ENCODE results near the gene ACSS1. TPM values are rescaled to one million over a fixed set of nuclear protein-coding genes. Genes with fewer than 3 reads are reported as not detected.
A peak's percentile ranks its signal among the peaks of the same experiment; 100 is the strongest.

The ACSS1 gene
- total RNA-seq, 1 donor from 2014 or later = 1.8 TPM

DNA sequence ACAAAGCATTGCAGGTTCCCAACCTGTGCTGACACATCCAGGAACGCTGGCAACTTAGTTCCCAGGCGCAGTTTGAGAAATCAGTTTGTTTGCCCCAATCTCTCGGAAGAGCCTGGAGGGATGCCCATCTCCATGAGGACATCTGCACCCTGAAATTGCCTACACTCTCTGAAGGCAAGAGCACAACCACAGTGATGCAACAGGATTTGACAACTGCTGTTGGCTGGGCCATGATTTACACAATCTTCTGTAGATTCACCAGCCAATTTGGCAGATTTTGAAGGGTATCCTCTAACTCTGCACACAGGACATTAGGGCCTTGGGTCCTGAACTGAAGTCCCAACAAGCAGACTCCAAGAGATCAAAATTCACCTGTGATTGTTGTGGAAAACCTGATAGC, 68.8 kb downstream of the ACSS1 start:
- DNase-seq (ENCODE audit: low read depth) (no peak), FAIRE-seq (no peak)
- no peak overlapping the region for H3K4me3 ChIP-seq (ENCODE audit: low read depth, low read length)
- peaks cover 2% of the 10 kb centered on the region for H3K36me3 ChIP-seq (ENCODE audit: control insufficient read depth, insufficient read depth, low read length)
- no peaks in the 10 kb centered on the region for H3K27me3 ChIP-seq (ENCODE audit: control insufficient read depth, insufficient read depth, low read length)
- TF ChIP-seq, protein P1, sequence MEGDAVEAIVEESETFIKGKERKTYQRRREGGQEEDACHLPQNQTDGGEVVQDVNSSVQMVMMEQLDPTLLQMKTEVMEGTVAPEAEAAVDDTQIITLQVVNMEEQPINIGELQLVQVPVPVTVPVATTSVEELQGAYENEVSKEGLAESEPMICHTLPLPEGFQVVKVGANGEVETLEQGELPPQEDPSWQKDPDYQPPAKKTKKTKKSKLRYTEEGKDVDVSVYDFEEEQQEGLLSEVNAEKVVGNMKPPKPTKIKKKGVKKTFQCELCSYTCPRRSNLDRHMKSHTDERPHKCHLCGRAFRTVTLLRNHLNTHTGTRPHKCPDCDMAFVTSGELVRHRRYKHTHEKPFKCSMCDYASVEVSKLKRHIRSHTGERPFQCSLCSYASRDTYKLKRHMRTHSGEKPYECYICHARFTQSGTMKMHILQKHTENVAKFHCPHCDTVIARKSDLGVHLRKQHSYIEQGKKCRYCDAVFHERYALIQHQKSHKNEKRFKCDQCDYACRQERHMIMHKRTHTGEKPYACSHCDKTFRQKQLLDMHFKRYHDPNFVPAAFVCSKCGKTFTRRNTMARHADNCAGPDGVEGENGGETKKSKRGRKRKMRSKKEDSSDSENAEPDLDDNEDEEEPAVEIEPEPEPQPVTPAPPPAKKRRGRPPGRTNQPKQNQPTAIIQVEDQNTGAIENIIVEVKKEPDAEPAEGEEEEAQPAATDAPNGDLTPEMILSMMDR (IDR thresholded peaks at IDR 0.05; ENCODE audit: insufficient read depth, low read length, severe bottlenecking) = no peak

DNA sequence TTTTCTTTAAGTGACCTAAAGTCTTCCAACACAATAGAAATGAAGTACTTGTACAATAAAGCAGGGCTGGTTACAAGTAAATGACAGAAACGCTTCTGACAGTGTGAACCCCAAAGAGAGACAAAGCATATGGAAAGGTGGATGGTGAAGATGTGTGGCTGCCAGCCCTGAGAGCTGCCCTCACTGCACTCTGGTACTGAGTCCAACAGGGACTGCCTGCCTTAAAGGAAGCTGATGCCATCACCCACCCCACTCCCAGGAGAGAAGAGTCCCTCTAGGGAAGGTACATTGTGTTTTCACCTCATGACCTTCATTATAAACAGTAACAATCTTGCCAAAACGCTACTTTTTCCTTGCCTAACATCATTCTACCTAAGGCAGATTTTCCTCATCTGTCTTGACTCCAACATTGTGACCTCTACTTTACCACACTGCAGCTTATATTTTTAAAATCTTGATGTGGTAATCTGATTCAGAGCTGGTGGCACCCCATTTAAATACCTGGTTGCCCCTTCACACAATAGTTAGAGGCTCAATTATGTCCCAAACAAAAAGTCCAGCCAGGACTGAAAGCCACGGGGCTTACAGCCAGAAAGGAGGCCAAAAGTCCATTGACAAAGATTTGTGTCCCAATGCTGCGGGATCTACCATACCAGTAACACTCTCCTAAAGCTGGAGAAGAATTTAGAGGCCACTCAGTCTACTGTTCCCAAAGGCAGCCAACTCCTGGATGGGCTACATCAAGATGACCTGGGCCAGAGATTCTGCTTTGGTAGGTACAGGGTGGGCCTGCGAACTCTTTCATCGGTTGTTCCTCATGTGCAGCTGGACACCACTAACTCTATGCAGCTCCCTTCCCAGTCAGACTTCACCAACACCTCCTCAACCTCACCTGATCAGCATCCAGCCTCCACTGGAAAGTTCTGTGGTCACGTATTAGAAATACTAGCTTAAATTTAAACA, 69.8 kb downstream of the ACSS1 start:
- DNase-seq (ENCODE audit: low read depth) (no peak), FAIRE-seq (no peak)
- no peak overlapping the region for H3K4me3 ChIP-seq (ENCODE audit: low read depth, low read length)
- no peaks in the 10 kb centered on the region for H3K27me3 ChIP-seq (ENCODE audit: control insufficient read depth, insufficient read depth, low read length)
- TF ChIP-seq, protein P1 (IDR thresholded peaks at IDR 0.05; ENCODE audit: insufficient read depth, low read length, severe bottlenecking) = no peak
- H3K36me3 ChIP-seq (ENCODE audit: control insufficient read depth, insufficient read depth, low read length) = peaks cover 4% of the 10 kb centered on the region

DNA sequence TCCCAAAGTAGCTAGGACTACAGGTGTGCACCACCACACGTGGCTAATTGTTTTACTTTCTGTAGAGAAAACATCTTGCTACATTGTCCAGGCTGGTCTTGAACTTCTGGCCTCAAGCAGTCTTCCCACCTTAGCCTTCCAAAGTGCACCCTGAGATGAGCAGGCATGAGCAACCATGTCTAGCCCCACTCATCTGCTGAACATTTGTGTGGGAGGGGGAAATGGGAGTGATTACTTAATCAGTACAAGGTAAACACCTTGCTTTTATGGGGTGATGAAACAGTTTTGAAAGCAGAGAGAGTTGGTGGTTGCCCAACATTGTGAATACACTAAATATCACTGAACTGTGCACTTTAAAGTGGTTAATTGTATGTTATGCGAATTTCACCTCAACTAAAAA, 70.7 kb downstream of the ACSS1 start:
- H3K36me3 ChIP-seq (ENCODE audit: control insufficient read depth, insufficient read depth, low read length) = peaks cover 5% of the 10 kb centered on the region
- TF ChIP-seq, protein P1 (IDR thresholded peaks at IDR 0.05; ENCODE audit: insufficient read depth, low read length, severe bottlenecking) = no peak
- no peak for FAIRE-seq
- no peak overlapping the region for H3K4me3 ChIP-seq (ENCODE audit: low read depth, low read length)
- DNase-seq (ENCODE audit: low read depth) = peak; percentile 83
- no peaks in the 10 kb centered on the region for H3K27me3 ChIP-seq (ENCODE audit: control insufficient read depth, insufficient read depth, low read length)

DNA sequence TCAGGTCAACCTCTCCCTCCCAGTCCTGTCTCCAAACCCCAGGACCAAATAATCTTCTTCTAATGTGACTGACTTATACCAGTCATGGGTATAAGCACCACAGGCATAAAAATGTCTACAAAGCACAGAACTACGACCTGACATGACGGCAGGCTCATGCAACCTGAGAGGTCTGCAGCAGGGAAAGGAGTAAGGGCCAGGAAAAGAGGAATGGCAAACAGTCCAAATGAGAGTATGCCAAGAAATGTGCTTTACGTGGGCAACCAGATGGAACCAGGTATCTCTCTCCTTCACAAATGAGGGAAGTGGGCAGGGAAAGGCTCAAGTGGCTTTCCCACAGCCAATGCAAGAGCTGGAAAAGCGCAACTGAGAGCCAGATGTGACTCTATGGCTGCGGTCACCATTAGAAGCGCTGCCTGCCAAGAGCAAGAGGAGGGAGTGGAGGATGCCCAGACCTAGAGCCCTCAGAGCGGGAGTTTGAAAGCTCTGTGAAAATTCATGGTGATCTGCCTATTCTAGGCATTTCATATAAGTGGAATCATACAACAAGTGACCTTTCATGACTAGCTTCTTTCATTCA, 71.4 kb downstream of the ACSS1 start:
- TF ChIP-seq, protein P1 (IDR thresholded peaks at IDR 0.05; ENCODE audit: insufficient read depth, low read length, severe bottlenecking) = no peak
- DNase-seq (ENCODE audit: low read depth) (no peak), FAIRE-seq (peak; percentile 18)
- Histone ChIP-seq H3K36me3 (ENCODE audit: control insufficient read depth, insufficient read depth, low read length) (peaks cover 9% of the 10 kb centered on the region), H3K4me3 (ENCODE audit: low read depth, low read length) (no peak overlapping the region), H3K27me3 (ENCODE audit: control insufficient read depth, insufficient read depth, low read length) (no peaks in the 10 kb centered on the region)

DNA sequence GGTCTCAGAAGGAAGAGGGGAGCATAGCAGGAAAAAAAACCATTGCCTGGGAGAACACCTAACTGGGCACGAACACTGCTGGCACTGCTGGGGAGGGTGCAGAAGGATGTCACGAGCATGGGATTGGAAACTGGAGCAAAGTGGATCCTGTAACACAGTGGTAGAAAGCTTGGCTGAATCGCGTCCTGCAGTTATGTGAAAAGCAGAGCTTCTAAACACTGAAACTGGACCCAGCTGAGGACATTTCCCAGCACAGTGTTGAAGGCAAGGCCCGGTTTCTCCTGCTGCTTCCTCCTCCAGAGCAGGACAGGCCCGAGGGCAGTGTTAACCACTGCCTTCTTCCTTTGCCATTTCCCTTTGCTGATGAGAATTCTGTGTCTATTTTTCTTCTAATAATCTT, 72.1 kb downstream of the ACSS1 start:
- Histone ChIP-seq H3K4me3 (ENCODE audit: low read depth, low read length) (no peak overlapping the region), H3K36me3 (ENCODE audit: control insufficient read depth, insufficient read depth, low read length) (peaks cover 9% of the 10 kb centered on the region), H3K27me3 (ENCODE audit: control insufficient read depth, insufficient read depth, low read length) (no peaks in the 10 kb centered on the region)
- FAIRE-seq (no peak), DNase-seq (ENCODE audit: low read depth) (no peak)
- TF ChIP-seq, protein P1 (IDR thresholded peaks at IDR 0.05; ENCODE audit: insufficient read depth, low read length, severe bottlenecking) = no peak

Data from bronchial epithelial cell (primary cell).